GM10266 (cell line): ENCODE measurements around the gene BACH1.
A peak's percentile ranks its signal among the peaks of the same experiment; 100 is the strongest.

ENCODE experiments used
- DNase-seq: peaks from one replicate; pipeline ENCODE4 v3.0.0; 2012; ENCODE audit errors: extremely low spot score
- CTCF ChIP-seq: IDR thresholded peaks from 2 replicates; pipeline ENCODE4 v1.5.1; 2012; ENCODE audit warnings: mild to moderate bottlenecking, low read depth; ENCODE audit not compliant: control insufficient read depth, insufficient read depth; ENCODE audit errors: missing control alignments

Gene BACH1

GRCh38 chr21:29340228-29340627 lies 41.5 kb downstream of the BACH1 start:
- no peak for DNase-seq
- no peak for TF ChIP-seq CTCF

GRCh38 chr21:29342363-29342957 lies 43.7 kb downstream of the BACH1 start:
- no peak for TF ChIP-seq CTCF
- DNase-seq, result peak; percentile 21

DNA sequence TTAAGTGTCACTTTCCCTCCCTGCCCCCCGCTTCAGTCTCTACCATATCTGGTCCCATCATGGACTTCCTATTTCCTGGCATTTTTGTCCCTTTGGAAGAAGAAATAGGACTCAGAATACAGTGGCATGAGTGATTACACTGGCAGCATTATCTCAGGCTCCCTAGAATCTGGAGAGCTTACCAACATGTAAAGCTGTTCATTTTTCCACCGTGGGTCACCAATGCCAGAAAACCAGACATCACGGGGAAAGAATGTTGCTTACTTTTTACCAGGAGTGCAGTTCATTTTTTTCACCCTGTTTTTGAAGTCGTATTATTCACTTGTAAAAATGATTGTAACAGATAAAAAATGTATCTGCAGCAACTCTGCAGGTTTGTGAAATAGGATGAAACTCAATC lies 44.8 kb downstream of the BACH1 start:
- no peak for DNase-seq
- no peak for TF ChIP-seq CTCF

DNA sequence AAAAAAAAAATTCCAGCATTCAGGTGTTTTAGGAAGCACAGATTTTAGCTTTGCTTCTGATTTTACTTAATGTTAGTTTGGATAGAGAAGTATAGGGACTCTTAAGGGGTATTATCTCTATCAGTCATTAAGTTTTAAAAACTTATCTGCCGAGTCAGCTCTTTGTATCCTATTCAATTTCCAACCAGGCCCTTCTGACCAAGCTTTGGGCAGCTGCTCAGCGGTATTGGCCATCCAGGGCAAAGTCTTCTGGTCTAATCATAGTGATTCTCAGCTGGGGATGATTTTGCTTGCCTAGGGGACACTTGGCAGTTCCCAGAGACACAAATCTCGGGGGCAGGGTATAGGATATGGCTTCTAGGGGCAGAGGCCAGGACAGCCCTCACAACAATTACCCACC lies 47.6 kb downstream of the BACH1 start:
- TF ChIP-seq CTCF, result no peak
- no peak for DNase-seq

GRCh38 chr21:29346771-29347170 lies 48.0 kb downstream of the BACH1 start:
- DNase-seq, result no peak
- no peak for TF ChIP-seq CTCF

DNA sequence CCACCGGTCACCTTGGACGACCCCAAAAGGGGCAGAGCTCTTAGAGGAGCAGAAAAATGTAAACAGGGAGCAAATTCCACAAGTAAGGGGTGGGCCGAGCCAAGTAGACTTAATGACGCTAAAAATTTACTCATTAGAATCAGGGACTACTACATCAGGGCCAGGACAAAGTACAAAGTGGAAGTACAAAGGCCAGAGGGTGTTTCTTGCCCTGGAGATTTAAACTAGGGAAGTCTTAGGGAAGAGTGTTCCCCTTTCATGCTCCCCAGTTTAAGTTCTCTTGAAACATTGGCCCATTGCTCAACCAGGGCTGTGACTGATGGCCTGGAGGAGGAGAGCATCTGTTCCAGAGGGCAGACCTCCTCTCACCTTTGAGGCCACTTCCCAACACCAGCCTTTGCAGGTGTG lies 48.6 kb downstream of the BACH1 start:
- no peak for TF ChIP-seq CTCF
- DNase-seq, result no peak

DNA sequence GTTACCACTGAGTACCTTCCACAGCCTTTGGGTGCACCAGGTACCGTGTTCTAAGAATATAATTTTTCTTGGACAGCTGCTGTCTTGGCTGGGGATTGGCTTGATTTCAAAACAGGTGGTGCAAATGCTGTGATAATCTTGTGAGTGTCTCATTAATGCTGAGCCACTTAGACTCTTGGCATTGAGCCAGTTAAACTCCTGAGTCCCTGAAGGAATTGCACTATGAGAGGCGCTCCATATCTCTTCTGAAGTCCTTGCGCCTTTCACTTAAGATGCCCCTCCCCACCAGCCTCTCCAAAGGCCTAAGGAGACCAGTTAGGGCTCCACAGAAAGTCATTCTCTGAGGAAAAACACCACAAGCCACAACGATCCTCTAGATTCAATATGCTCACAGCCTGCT lies 51.0 kb downstream of the BACH1 start:
- DNase-seq, result no peak
- no peak for TF ChIP-seq CTCF
